Limb (tissue), 2 donors: Measurements from ENCODE around the gene PTPN3.
"Not testable (repeated sequence)": the region's sequence is repeated elsewhere in the genome, so short reads cannot be mapped to it uniquely, and the experiment has no call there.

Source experiments
- DNase-seq, 2 donors: peaks; one replicate each; pipeline ENCODE4 v3.0.0-alpha.2; 2016; ENCODE audit errors: extremely low spot score in 2 of 2

PTPN3 gene

GRCh38 chr9:109349421-109349846 is 148.7 kb downstream of the PTPN3 start:
- peak in 1 of 2 donors; percentile 42 for DNase-seq

DNA sequence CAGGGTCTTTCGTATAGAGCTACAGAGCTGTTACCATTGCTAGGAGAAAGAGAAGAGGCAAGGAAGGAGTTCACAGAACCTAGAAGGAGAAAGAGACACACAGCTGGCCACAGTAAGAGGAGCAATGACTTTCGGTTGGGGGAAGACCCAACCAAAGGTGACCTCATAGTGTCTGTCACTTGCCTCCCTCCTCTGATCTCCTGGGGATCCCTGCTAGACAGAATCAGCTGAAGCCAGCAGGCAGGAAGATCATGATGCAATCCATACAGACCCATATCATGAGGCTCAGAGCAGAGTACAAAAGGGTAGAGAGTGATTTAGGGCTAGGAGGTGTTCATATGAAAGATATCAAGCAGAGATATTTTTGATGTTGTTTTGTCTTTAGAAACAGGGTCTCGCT is 151.2 kb downstream of the PTPN3 start:
- no peak for DNase-seq

DNA sequence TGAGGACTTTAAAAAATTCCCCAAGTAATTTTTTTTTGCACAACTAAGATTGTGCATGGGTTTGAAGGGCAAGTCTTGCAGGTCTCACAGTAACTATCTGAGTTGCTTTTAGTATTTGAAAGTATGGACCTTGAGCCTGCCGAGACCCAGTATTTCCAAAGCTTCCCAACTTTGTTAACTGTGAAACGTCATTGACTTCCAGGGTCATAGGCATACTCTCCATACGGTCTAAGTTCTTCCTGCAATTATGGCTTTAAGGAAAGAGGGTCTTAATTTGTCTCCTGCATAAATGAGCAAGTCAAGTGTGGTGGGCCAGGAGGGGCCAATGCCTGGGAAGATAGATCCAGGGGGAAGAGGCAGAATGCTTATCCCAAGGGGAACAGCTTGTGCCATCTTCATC is 153.2 kb downstream of the PTPN3 start:
- no peak for DNase-seq

DNA sequence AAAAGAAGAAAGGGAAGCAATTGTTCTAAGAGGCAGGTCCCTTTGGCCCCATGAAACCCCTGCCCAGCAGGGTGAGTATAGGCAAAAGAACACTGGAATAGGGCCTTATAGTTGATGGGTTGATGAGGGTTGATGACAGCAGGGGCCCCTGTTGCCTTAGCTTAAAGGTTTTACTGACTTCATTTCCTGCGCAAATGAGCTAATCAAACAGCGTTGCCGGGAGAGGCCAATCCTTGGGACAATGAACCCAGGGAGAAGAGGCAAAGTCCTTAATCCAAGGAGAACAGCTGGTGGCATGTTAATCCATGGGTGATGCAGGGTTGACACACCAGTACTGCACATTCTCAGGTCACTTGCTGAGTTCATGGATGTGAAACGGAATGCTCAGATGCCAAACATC is 155.2 kb downstream of the PTPN3 start:
- DNase-seq = no peak

GRCh38 chr9:109341561-109341960 is 156.5 kb downstream of the PTPN3 start:
- DNase-seq = no peak

DNA sequence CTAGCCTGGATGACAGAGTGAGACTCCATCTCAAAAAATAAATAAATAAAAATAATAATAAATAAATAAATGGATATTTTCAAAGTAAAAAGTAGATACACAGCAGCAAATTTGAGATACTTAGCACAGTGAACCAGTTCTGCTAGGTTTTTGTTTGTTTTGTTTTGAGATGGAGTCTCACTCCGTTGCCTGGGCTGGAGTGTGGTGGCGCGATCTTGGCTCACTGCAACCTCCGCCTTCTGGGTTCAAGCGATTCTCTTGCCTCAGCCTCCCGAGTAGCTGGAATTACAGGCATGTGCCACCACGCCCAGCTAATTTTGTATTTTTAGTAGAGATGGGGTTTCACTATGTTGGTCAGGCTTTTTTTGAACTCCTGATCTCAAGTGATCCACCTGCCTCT is 157.1 kb downstream of the PTPN3 start:
- not testable (repeated sequence) for DNase-seq

GRCh38 chr9:109336409-109336808 is 161.7 kb downstream of the PTPN3 start:
- no peak for DNase-seq

GRCh38 chr9:109335929-109336328 is 162.2 kb downstream of the PTPN3 start:
- DNase-seq = no peak

DNA sequence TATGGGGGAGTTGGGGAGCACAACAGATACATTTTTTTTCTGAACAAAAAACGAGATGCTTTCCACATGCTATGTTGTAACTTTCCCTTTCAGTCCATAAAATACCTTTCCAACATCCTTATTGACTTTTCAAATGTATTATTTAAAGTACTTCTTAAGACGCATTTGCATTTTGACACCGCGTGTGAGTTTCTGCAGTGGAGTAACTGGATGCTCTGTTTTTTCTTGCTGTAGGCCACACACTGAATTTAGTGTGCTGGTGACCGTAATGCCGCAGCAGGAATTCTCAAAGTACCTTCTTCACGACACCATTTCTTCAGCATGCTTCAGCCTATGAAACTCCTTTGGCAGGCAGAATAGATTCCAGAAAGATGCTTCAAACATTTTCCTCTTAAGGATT is 163.0 kb downstream of the PTPN3 start:
- DNase-seq = no peak

DNA sequence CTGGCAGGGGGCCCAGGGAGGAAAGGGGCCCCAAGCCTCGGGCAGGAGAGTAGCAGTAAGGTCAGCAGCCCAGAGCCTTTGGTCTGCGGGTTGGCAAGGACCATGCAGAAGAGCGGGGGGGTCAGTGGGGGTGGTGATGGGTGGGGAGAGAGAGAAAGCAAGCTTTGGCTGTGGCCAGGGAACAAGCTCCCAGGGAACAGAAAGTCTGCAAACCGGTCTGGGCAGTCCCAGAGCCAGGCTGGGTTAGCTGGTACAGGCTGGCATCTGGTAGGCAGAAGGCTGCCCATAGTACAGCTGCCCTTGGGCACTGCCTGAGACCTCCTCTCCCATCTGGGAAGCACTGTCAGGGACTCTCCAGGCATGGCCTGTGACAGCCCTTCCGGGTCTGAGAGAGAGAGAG is 166.8 kb downstream of the PTPN3 start:
- no peak for DNase-seq

GRCh38 chr9:109329638-109330258 is 168.4 kb downstream of the PTPN3 start:
- no peak for DNase-seq

DNA sequence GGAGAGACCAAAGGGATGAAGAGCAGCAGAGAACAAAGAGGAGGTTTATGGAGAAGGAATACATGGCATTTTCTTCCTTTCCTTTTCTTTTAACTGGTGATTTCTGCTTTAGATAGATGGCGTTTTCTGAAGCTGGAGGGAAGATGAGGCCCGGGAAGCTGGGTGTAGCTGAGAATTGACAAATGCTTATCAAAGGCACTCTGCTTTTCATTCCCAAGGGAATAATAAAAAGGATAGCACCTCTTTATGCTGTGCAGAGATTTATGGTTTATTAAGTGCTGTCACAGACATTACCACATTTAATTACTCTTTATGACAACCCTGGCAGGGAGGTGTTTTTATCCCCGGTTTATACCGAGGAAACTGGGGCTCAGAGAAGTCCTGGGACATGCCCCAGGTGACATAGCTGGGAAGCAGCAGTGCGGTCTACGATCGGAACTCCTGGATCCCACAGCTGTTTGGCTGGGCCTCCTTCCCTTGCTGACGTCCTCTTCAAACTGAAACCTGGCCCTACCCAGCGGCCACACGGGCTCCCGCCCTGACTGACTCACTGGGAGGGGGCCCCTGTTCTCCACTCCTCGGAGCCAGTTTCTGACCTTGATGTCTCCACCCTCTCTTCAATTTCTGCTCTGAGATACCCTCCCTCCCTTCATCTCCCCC is 169.0 kb downstream of the PTPN3 start:
- DNase-seq = peak; percentile 41 to 71
